GM12878 (cell line): ENCODE results near the gene APPBP2. TPM values are rescaled to one million over a fixed set of nuclear protein-coding genes. Genes with fewer than 3 reads are reported as not detected.

Source experiments
- ATAC-seq: fragments of 200-7000 bp; cut with Tn5 transposase; 3 replicates; pipeline ENCODE4 v1.9.1; 2020; ENCODE audit warnings: mild to moderate bottlenecking, moderate library complexity
- BruUV-seq: library from RNA; stranded (reverse); fragments of 400-500 nt; replicated peaks from 2 replicates; lab custom pipeline; 2021; lab: Mats Ljungman, UMichigan
- CTCF ChIA-PET: fragments of 300-600 bp; sonication (Branson Sonifier 250); formaldehyde crosslinking; extraction: SDS; loops from one replicate; lab custom pipeline; 2021; ENCODE audit warnings: inconsistent platforms; lab: Yijun Ruan, JAX
- POLR2A ChIA-PET: fragments of 350-600 bp; formaldehyde crosslinking; extraction: SDS; loops from one replicate; lab custom pipeline; 2021; ENCODE audit warnings: inconsistent platforms; lab: Charles Lee
- RAD21 ChIA-PET: fragments of 300-600 bp; sonication (Branson Sonifier 250); formaldehyde crosslinking; loops from one replicate; lab custom pipeline; 2023; ENCODE audit warnings: antibody characterized with exemption; ENCODE audit not compliant: unreplicated experiment; lab: Charles Lee
- SMC1A ChIA-PET: fragments of 300-600 bp; sonication (Branson Sonifier 250); formaldehyde crosslinking; loops from one replicate; lab custom pipeline; 2023; ENCODE audit not compliant: unreplicated experiment, uncharacterized antibody; lab: Charles Lee
- DNase-seq: peaks from one replicate; pipeline ENCODE4 v3.0.0-alpha.2; 2011; ENCODE audit warnings: low read depth, low spot score
- FAIRE-seq: peaks from 3 replicates; lab custom pipeline; 2011; peaks lifted over from hg19 to GRCh38; lab: Jason Lieb, UNC
- H2AFZ ChIP-seq: 2 replicates; pipeline ENCODE4 v1.6.0; 2011; ENCODE audit warnings: low read depth, low read length, control low read depth; ENCODE audit not compliant: control insufficient read depth
- H3K27ac ChIP-seq: 2 replicates; pipeline ENCODE4 v1.5.1; 2011; ENCODE audit warnings: control low read depth; ENCODE audit not compliant: control insufficient read depth, insufficient read depth
- H3K27me3 ChIP-seq, 2 experiments: replicated peaks in 1 of 2; 2 replicates each; pipeline versions ENCODE4 v1.6.0 to v1.6.1; 2011; ENCODE audit warnings: low read length in 1 of 2; ENCODE audit not compliant: control insufficient read depth in 2 of 2, insufficient read depth in 2 of 2
- H3K36me3 ChIP-seq, 2 experiments: 2 replicates each; pipeline ENCODE4 v1.5.1; 2011; ENCODE audit warnings: low read length in 1 of 2; ENCODE audit not compliant: control insufficient read depth in 2 of 2, insufficient read depth in 2 of 2
- H3K4me1 ChIP-seq: 2 replicates; pipeline ENCODE4 v1.6.1; 2011; ENCODE audit warnings: mild to moderate bottlenecking, low read length, moderate library complexity, mixed read lengths; ENCODE audit not compliant: control insufficient read depth, insufficient read depth
- H3K4me2 ChIP-seq: 2 replicates; pipeline ENCODE4 v1.6.0; 2011; ENCODE audit warnings: control low read depth; ENCODE audit not compliant: control insufficient read depth, insufficient read depth
- H3K4me3 ChIP-seq: fragments of 200-600 bp; sonication (generic); 2 replicates; pipeline ENCODE4 v1.5.1; 2016
- H3K79me2 ChIP-seq: 2 replicates; pipeline ENCODE4 v1.6.0; 2011; ENCODE audit warnings: low read length; ENCODE audit not compliant: control insufficient read depth, insufficient read depth
- H3K9ac ChIP-seq: 2 replicates; pipeline ENCODE4 v1.8.0; 2011; ENCODE audit warnings: low read length, control low read depth, mixed read lengths; ENCODE audit not compliant: control insufficient read depth, insufficient read depth
- H3K9me3 ChIP-seq: replicated peaks from 3 replicates; pipeline ENCODE4 v1.5.1; 2011; ENCODE audit warnings: mild to moderate bottlenecking, low read length; ENCODE audit not compliant: control insufficient read depth, insufficient read depth
- H4K20me1 ChIP-seq: 2 replicates; pipeline ENCODE4 v1.6.0; 2011; ENCODE audit not compliant: control insufficient read depth, insufficient read depth
- HDAC6 ChIP-seq: fragments of 200-600 bp; sonication (generic); IDR thresholded peaks from one replicate; pipeline ENCODE4 v1.8.0; 2017; ENCODE audit warnings: antibody characterized with exemption; ENCODE audit not compliant: unreplicated experiment
- IRF4 ChIP-seq: IDR thresholded peaks from 2 replicates; pipeline ENCODE4 v1.6.1; 2011; ENCODE audit warnings: low read depth, low read length
- PAX5 ChIP-seq: IDR thresholded peaks from 2 replicates; pipeline ENCODE4 v1.6.1; 2011; ENCODE audit warnings: low read depth, low read length, borderline replicate concordance
- POLR2AphosphoS5 ChIP-seq: IDR thresholded peaks from 2 replicates; pipeline ENCODE4 v1.6.1; 2011; ENCODE audit warnings: mild to moderate bottlenecking, low read length, inconsistent platforms
- RFX5 ChIP-seq: IDR thresholded peaks from 2 replicates; pipeline ENCODE4 v1.6.1; 2011; ENCODE audit warnings: low read depth, low read length, improper control_type of control experiment
- SMAD1 ChIP-seq: fragments of 450-650 bp; IDR thresholded peaks from 2 replicates; pipeline ENCODE4 v1.6.1; 2018; ENCODE audit warnings: mild to moderate bottlenecking, low read depth; ENCODE audit not compliant: partially characterized antibody
- SUPT20H ChIP-seq: IDR thresholded peaks from 2 replicates; pipeline ENCODE4 v1.6.1; 2011; ENCODE audit warnings: low read depth, mild to moderate bottlenecking, low read length, moderate library complexity, borderline replicate concordance; ENCODE audit not compliant: control insufficient read depth
- TAF1 ChIP-seq: IDR thresholded peaks from 2 replicates; pipeline ENCODE4 v1.6.1; 2011; ENCODE audit warnings: mild to moderate bottlenecking, low read depth, low read length, borderline replicate concordance
- YY1 ChIP-seq: IDR thresholded peaks from 2 replicates; pipeline ENCODE4 v1.6.1; 2011; ENCODE audit warnings: low read depth, mild to moderate bottlenecking, low read length
- WGBS: methylation state at CpG from one replicate; pipeline ENCODE4 v1.1.6; 2016; ENCODE audit warnings: low lambda C conversion rate; ENCODE audit not compliant: insufficient replicate concordance, insufficient coverage; ENCODE audit errors: missing lambda C conversion rate; 5-methylcytosine and 5-hydroxymethylcytosine counted together
- in situ Hi-C: fragments of 300-500 bp; cut with MboI; formaldehyde crosslinking; loops from 9 replicates; pipeline ENCODE4 v1.14.3; 2018; ENCODE audit warnings: mixed read lengths
- intact Hi-C: fragments of 100-400 bp; cut with micrococcal nuclease; formaldehyde crosslinking; loops from one replicate; pipeline ENCODE4 v1.14.2; 2022; ENCODE audit not compliant: unreplicated experiment
- polyA plus RNA-seq, 11 experiments: library from polyadenylated mRNA; depleted of rRNA in 4 of 11; unstranded in 6 of 11; stranded (reverse) in 5 of 11; fragments of >200 nt; fragmentation: Nextera tagmentation in 4 of 11; fragmentation: Illumina TruSeq in 1 of 11; extraction: Ambion mirVana in 4 of 11; extraction: Trizol in 1 of 11; gene quantifications; 1 replicate in 1 of 11; 2 replicates in 10 of 11; pipeline versions ENCODE4 v1.2.1 to v1.2.3, GENCODE V29; 2011 to 2016; ENCODE audit warnings: inconsistent platforms in 2 of 11, missing spikeins in 2 of 11, low read depth in 1 of 11
- total RNA-seq, 4 experiments: library from RNA; depleted of rRNA in 3 of 4; stranded (reverse); fragments of >200 nt in 3 of 4; fragmentation: Illumina TruSeq in 1 of 4; extraction: Trizol in 1 of 4; gene quantifications; 2 replicates each; pipeline versions ENCODE4 v1.2.1 to v1.2.3, GENCODE V29; 2013 to 2021
- TF ChIP-seq, protein P1 (sequence below): IDR thresholded peaks from 2 replicates; pipeline ENCODE4 v1.6.1; 2012; ENCODE audit warnings: low read depth, low read length, improper control_type of control experiment
- TF ChIP-seq, protein P2 (sequence below): IDR thresholded peaks from 2 replicates; pipeline ENCODE4 v1.6.1; 2012; ENCODE audit warnings: mild to moderate bottlenecking, low read depth, low read length
- TF ChIP-seq, protein P3 (sequence below): fragments of 450-650 bp; IDR thresholded peaks from 2 replicates; pipeline ENCODE4 v1.6.1; 2017; ENCODE audit warnings: low read depth, mild to moderate bottlenecking, moderate library complexity

APPBP2 gene
- total and polyA plus RNA-seq, 10 of the 15 experiments (the other 5 are each of a cell fraction or from before 2014, with no cell fraction given): 4.3 to 30.8 (median 13.1) TPM

DNA sequence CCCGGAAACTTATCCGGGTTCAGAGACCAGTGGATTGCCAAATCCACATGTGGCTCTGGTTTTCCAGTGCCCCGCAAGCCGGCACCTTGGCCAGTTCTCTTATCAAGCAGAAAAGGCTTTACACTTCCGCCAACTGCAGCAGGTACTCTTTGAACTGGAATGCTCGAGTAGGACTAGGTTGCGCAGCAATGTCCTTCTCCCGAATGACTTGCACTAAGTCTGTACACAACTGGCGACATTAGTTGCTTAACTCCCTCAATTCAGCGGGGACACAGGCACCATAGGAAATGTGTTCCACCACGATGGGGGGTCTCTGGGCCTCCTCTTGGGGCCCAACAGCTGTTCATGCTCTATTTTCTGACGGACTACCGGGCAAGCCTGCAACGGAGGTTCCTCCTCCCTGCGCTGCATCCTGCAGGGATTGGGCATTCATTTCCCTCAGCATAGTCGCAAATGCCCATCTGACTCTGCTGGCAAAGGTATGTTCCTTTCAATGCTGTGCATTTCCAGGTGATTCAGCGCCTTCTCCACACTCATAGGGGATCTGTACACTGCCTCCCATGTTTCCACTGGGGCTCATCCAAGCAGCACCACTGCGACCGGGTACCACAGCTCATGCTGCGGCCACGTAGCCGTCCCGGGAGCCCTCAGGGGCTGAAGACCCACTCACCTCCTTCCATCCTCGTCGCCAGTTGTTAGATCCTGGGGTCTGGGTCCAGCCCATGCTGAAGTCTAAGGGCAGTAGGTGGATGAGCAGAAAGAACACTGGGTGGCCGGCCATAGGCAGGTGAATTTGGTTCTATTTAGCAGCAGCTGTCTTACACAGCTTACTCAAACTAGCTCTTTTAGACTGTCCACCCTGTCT lies 34.2 kb upstream of the APPBP2 start:
- ChIA-PET CTCF (interaction anchor here (1.5 to 2.6 kb wide), 2 partner anchors 9 to 14 kb away, joined by 4 to 12 read pairs; no protein-coding TSS in a partner anchor), POLR2A (no interaction called here), SMC1A (no interaction called here), RAD21 (no interaction called here)
- Histone ChIP-seq H3K9me3 (peaks cover 7% of the 10 kb centered on the region; the same call in 2 of the 3 replicates), H3K27me3 (no peaks in the 10 kb centered on the region), H3K4me2 (no peak overlapping the region), H3K79me2 (no peaks in the 10 kb centered on the region), H3K9ac (no peak overlapping the region), H3K4me1 (no peaks in the 10 kb centered on the region), H3K27ac (no peak overlapping the region), H2AFZ (no peak overlapping the region), H3K4me3 (no peak overlapping the region), H3K36me3 (no peaks in the 10 kb centered on the region), H4K20me1 (no peaks in the 10 kb centered on the region)
- TF ChIP-seq YY1 (no peak), HDAC6 (no peak), SUPT20H (no peak)
- TF ChIP-seq, protein P1, sequence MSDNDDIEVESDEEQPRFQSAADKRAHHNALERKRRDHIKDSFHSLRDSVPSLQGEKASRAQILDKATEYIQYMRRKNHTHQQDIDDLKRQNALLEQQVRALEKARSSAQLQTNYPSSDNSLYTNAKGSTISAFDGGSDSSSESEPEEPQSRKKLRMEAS: no peak
- ATAC-seq (no peak), DNase-seq (no peak), FAIRE-seq (no peak)
- 66% methylated on average over 26 of the region's 26 CpGs for WGBS
- intact Hi-C loops: no loop called here
- BruUV-seq: no TSS peak
- in situ Hi-C loops: no loop called here

DNA sequence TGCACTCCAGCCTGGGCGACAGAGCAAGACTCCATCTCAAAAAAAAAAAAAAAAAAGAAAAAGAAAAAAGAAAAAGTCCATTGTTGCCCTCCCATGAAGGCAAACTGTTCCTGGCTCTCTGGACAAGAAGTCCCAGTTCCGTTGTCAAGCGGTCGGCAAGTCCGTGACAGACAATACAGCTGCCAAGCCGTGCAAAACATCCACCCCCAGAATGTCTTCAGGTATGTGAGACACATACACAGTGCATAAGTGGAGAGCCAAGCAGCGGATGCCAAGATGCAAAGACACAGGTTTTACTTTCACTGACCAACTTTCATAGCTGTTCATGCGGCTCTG lies 33.6 kb upstream of the APPBP2 start:
- FAIRE-seq: no peak
- no TSS peak for BruUV-seq
- intact Hi-C loops: no loop called here
- ChIA-PET SMC1A (no interaction called here), CTCF (interaction anchor here (2.6 kb wide), 1 partner anchor 10 kb away, joined by 12 read pairs; no protein-coding TSS in a partner anchor), RAD21 (no interaction called here), POLR2A (no interaction called here)
- H4K20me1 ChIP-seq: no peaks in the 10 kb centered on the region
- in situ Hi-C loops: no loop called here
- 91% methylated on average over 7 of the region's 8 CpGs for WGBS
- H3K9me3 ChIP-seq: peaks cover 7% of the 10 kb centered on the region; the same call in 2 of the 3 replicates
- H2AFZ ChIP-seq: no peak overlapping the region
- H3K27ac ChIP-seq: no peak overlapping the region
- H3K79me2 ChIP-seq: no peaks in the 10 kb centered on the region
- no peak for ATAC-seq
- no peaks in the 10 kb centered on the region for H3K4me1 ChIP-seq
- no peak for DNase-seq
- no peak overlapping the region for H3K4me3 ChIP-seq
- no peak overlapping the region for H3K4me2 ChIP-seq
- no peaks in the 10 kb centered on the region for H3K36me3 ChIP-seq
- H3K27me3 ChIP-seq: no peaks in the 10 kb centered on the region
- no peak overlapping the region for H3K9ac ChIP-seq
- TF ChIP-seq TAF1: no peak
- TF ChIP-seq, protein P2, sequence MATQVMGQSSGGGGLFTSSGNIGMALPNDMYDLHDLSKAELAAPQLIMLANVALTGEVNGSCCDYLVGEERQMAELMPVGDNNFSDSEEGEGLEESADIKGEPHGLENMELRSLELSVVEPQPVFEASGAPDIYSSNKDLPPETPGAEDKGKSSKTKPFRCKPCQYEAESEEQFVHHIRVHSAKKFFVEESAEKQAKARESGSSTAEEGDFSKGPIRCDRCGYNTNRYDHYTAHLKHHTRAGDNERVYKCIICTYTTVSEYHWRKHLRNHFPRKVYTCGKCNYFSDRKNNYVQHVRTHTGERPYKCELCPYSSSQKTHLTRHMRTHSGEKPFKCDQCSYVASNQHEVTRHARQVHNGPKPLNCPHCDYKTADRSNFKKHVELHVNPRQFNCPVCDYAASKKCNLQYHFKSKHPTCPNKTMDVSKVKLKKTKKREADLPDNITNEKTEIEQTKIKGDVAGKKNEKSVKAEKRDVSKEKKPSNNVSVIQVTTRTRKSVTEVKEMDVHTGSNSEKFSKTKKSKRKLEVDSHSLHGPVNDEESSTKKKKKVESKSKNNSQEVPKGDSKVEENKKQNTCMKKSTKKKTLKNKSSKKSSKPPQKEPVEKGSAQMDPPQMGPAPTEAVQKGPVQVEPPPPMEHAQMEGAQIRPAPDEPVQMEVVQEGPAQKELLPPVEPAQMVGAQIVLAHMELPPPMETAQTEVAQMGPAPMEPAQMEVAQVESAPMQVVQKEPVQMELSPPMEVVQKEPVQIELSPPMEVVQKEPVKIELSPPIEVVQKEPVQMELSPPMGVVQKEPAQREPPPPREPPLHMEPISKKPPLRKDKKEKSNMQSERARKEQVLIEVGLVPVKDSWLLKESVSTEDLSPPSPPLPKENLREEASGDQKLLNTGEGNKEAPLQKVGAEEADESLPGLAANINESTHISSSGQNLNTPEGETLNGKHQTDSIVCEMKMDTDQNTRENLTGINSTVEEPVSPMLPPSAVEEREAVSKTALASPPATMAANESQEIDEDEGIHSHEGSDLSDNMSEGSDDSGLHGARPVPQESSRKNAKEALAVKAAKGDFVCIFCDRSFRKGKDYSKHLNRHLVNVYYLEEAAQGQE: no peak
- TF ChIP-seq IRF4: no peak
- no peak for TF ChIP-seq PAX5
- no peak for TF ChIP-seq RFX5
- TF ChIP-seq, protein P3, sequence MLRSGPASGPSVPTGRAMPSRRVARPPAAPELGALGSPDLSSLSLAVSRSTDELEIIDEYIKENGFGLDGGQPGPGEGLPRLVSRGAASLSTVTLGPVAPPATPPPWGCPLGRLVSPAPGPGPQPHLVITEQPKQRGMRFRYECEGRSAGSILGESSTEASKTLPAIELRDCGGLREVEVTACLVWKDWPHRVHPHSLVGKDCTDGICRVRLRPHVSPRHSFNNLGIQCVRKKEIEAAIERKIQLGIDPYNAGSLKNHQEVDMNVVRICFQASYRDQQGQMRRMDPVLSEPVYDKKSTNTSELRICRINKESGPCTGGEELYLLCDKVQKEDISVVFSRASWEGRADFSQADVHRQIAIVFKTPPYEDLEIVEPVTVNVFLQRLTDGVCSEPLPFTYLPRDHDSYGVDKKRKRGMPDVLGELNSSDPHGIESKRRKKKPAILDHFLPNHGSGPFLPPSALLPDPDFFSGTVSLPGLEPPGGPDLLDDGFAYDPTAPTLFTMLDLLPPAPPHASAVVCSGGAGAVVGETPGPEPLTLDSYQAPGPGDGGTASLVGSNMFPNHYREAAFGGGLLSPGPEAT: no peak
- TF ChIP-seq POLR2AphosphoS5: no peak
- TF ChIP-seq SMAD1: no peak
